Ramos (cell line): Measurements from ENCODE around the gene PI16.

Experiments
- in situ Hi-C: fragments of 300-500 bp; cut with MboI; formaldehyde crosslinking; loops from one replicate; pipeline ENCODE4 v1.14.3; 2022; ENCODE audit warnings: low sequenced_read_pairs; ENCODE audit not compliant: unreplicated experiment

PI16 gene

GRCh38 chr6:36970892-36971842 lies 16.6 kb downstream of the PI16 start:
- in situ Hi-C loops, result loop anchor here (5.0 kb wide), 1 partner anchor 41 kb away; no protein-coding TSS in a partner anchor

DNA sequence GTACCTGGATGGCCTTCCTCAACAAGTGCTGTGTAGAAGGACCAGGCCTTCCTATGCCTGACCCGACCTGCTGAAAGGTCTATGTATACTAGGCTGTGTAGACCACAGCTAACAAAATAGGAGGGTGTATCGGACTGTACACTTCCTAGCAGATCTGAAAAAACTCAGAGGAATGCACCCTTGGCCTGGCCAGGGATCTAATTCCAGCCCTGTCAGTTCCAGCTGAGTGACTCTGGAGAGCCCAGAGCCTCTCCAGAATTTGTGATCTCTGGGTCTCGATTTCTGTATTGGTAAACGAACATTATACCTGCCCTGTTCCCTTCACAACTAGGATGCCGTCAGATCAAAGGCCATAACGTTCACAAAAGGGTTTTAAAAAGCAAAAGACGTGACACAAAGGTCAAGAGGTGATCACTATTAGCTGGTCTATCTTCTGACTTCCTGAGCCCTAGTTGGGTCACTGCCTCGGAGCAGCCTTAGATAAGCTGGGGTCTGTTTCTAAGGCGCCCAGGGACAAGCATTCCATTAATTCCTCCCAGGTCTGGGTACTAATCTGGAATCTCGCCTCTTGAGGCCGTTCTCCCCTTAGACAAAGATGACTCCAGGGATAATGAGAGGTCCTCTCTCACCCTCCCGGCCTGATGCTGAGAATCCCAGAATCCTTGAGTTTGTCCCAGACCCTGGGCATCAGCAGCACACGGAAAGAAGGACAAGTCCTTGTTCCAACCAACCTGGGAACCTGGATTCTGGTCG lies 17.6 kb downstream of the PI16 start:
- in situ Hi-C loops, result loop anchor here (5.0 kb wide), 1 partner anchor 40 kb away; no protein-coding TSS in a partner anchor

DNA sequence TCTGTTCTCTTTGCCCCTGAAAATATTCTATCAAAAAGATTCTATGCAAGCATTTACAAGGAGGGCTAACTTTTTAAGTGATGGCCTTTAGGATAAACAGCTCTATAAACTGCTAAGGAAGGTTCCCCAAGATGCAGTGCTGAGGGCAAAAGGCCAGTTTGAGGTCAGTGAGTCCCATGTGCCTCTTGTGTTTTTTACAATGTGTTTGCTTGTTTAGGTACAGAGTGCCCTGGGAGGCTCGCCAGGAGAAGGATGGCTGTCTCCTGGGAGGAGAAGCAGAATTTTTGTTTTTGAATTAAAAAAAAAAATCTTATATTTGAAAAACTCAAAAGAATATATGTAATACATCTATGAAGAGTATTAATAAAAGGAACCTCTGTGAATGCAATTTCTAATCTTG lies 18.7 kb downstream of the PI16 start:
- in situ Hi-C loops, result loop anchor here (5.0 kb wide), 1 partner anchor 39 kb away; no protein-coding TSS in a partner anchor

- in situ Hi-C loops, result loop anchor here (5.0 kb wide), 1 partner anchor 39 kb away; no protein-coding TSS in a partner anchor
Measured at GRCh38 chr6:36973647-36974046, 19.1 kb downstream of the PI16 start.

DNA sequence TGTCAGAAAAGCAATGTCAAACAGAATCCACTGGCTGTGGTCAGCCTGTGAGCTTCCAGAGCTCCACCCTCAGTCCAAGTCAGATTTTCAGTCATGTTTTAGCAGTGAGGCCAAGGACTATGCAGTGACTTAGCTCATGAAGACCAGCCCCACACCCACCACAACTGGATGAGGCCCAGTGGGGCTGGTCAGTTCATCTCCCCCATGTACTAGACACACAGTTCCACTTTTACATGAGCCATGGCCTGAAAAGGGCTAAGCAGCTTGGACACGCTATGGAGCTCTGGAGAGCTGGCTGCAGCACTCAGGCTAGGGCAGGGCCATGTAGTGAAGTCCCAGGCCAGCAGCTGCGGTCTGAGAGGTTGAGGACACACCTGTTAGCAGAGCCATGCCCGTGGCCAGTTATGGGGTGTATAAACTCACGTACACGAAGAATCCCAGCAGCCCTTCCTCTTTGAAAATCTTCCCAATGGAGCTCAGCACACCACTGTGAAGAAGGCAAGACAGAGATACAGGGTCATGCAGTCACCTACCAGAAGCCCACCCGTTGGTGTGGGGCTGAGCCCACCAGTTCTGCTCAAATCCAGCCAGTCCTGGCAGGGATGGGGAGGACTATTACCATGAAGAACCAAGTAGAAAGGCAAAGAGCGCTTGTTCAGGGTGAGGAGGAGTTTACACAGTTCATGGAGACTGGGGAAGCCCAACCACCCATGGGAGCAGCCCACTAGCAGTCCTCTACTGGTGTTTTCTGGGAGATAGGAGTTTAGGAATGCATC lies 20.9 kb downstream of the PI16 start:
- in situ Hi-C loops, result no loop called here

DNA sequence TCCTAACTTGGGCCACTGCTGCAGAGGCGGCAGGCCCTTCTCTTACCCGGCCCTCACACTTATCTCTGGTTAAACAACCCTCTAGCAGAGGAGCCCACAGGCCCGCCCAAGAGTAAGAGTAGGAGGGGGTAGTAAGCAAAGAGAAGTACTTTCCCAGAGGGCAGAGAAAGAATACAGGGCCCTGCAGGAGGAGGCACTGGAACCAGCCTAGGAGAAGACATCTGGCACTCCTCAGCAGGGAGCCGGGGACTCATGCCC lies 21.4 kb downstream of the PI16 start:
- in situ Hi-C loops, result no loop called here

DNA sequence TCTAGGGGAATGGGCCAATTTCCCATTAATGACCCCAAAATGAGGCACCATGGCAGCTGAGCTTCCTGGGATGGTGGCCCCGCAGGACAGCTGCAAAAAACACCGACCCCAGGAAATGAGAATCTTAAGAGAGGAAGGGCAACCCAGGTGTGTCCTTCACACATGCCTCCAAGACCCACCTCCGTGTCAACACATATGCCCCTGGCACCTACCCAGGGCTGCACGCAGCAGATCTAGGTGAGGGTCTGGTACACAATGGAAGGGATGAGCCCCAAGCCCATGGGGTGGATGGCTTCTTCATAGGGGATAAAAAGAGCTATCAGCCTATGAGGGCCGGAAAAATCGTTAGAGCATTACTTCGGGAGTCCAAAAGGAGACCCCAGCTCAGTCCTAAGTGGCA lies 22.0 kb downstream of the PI16 start:
- in situ Hi-C loops, result no loop called here

DNA sequence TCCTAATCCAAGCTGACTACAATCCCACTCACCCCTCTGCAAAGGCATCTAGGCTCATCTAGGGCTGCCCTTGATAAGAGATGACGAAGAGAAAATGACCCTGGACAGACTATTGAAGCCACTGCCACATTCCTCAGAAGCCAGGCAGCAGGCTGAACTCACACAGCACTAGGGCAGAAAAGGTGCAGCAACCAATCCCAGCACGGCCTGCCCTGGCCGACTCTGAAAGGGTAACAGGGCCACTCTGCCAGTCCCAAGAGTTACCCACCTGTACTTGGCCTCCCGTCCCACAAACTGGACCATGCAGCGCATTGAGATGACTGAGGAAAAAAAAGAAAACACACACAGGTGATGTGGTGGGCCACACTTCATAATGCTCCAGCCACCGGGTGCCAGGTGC lies 22.4 kb downstream of the PI16 start:
- in situ Hi-C loops, result no loop called here

GRCh38 chr6:36977470-36977941 lies 23.0 kb downstream of the PI16 start:
- in situ Hi-C loops, result no loop called here

- in situ Hi-C loops, result no loop called here
Measured at GRCh38 chr6:36978421-36979346, 24.1 kb downstream of the PI16 start.

GRCh38 chr6:36979347-36979742 lies 24.8 kb downstream of the PI16 start:
- in situ Hi-C loops, result no loop called here

GRCh38 chr6:36980129-36980528 lies 25.6 kb downstream of the PI16 start:
- in situ Hi-C loops, result no loop called here

- in situ Hi-C loops, result no loop called here
Measured at GRCh38 chr6:36980876-36981619, 26.5 kb downstream of the PI16 start.

GRCh38 chr6:36983538-36983937 lies 29.0 kb downstream of the PI16 start:
- in situ Hi-C loops, result no loop called here

- in situ Hi-C loops, result no loop called here
Measured at GRCh38 chr6:36984581-36985416, 30.3 kb downstream of the PI16 start.

GRCh38 chr6:36985417-36985807 lies 30.9 kb downstream of the PI16 start:
- in situ Hi-C loops, result no loop called here

- in situ Hi-C loops, result no loop called here
Measured at GRCh38 chr6:36985808-36986703, 31.5 kb downstream of the PI16 start, which contains the start of gene MTCH1. TSS of gene MTCH1 (minus strand) at chr6:36986196. CDS start at chr6:36986173, 23 bp downstream.
